Measurements from ENCODE around the gene UBQLN4.

GRCh38 chr1:156075775-156076204 lies 22.2 kb upstream of the UBQLN4 start:
- TF ChIP-seq EZH2 (IDR thresholded peaks at IDR 0.05) (no peak), CTCF (IDR thresholded peaks at IDR 0.05) (no peak)
